ENCODE measurements around the gene ATP5IF1.

ATP5IF1 gene

GRCh38 chr1:28235755-28236655 is at the start of gene ATP5IF1:
Gene ATP5IF1, plus strand, starts transcription at chr1:28236124. Its CDS starts 60 bp downstream, at chr1:28236184.
- DNase-seq (ENCODE audit: low read depth): peak; percentile 92

DNA sequence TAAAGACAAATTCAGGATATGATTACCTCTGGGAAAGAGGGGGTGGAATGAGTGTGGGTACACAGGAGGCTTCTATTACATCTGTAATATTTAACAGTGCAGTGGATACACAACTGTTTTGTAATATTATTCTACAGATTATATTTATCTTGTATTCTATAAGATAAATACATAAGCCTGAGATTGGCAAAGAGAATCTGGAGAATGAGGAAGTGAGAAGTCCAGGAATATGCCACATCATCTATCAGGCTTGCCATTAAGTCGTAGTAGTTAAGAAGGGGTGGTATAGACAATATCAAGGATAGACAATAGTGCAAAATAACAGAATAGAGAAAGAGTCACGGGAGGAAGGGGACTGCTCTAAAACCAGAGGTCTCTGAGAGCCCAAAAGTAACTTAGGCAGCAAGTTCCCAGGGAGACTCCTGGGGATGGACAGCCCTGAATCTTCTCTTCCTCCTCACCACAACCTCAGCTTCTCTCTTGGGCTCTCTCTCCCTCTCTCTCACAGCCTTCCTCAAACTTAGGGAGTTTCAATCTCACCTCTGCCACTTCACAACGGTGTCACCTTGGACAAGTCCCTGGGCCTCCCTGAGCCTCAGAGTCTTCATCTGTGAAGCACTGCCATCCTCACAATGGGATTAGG is 45.5 kb upstream of the ATP5IF1 start:
- DNase-seq (ENCODE audit: low read depth): no peak

DNA sequence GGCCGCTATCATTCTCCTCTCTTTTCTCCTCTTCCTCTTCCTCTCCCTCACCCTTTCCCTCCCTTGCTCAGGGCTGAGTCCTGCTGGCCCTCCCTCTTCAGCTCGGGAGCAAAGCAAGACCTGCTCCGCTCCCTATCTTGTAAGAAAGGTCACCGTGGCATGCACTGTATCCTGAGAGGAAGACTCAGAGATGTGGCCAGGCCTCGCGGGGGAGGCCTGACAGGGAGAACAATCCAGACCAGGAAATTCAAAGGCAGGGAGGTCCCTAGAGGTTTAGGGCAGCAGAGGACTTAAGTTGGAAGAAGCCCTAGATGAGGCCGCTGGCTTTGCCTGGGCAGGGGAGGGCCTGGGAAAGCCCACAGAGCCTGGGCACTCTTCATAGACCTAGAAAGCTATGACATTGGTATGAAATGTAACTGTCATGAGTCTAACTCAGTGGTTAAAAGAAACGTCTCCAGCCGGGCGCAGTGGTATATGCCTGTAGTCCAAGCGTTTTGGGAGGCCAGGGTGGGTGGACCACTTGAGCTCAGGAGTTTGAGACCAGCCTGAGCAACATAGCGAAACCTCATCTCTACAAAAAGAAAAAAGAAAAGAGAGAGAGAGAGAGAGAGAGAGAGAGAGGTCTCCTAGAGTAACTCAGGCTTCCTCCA is 44.8 kb upstream of the ATP5IF1 start:
- no peak for DNase-seq (ENCODE audit: low read depth)

DNA sequence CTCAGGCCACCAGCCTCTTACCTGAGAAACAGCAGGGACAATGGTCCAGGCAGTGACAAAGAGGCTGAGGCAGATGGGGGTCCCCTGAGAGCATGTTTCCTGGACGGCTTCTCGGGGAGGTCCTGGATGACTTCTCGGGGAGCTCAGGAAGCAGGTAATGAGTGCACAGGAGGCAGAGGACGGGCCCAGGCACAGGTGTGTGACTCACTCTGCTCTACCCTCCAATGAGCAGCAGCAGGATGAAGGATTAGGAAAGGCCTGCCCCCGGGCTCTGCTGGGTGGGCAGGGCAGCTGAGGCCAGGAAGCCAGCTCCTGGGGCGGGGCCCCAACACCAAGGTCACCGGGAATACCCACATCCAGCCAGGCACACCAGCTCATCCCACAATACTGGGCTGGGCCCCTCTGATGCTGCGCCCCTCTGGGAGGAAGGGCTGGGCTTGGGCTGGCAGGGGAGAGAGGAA is 42.2 kb upstream of the ATP5IF1 start:
- no peak for DNase-seq (ENCODE audit: low read depth)

DNA sequence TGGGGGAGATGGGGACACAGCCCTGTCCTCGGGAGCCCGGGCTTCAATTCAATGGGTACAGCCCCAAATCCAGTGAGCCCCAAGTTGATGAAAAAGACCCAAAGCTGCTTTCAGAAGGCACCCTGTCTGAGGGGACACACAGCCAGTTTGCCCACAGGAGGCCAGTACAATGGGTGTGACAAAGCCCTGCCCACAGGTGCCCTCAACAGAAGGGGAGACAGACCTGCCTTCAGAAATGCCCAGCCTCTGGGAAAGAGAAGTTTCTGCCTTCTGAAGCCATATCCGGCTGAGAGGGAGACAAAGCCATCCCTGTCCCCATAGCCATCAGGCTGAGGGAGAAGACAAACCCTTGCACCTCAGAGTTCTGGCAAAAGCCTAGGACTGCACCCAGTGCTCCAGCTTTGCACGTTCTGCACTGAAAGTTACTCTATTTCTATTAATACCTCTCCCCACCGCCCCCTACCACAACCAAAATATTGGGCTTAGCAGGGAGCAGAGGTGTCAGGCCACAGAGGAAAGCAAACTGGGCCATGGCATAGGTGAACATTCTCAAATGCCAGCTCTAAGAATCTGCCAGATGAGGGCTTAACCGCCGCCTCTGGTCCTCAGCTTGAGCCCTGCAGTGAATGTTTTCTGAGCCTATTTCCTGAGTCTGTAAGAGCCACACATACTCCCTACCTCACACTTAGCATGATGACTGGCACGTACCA is 41.4 kb upstream of the ATP5IF1 start:
- no peak for DNase-seq (ENCODE audit: low read depth)

- no peak for DNase-seq (ENCODE audit: low read depth)
Measured at GRCh38 chr1:28195780-28196179, 40.1 kb upstream of the ATP5IF1 start.

DNA sequence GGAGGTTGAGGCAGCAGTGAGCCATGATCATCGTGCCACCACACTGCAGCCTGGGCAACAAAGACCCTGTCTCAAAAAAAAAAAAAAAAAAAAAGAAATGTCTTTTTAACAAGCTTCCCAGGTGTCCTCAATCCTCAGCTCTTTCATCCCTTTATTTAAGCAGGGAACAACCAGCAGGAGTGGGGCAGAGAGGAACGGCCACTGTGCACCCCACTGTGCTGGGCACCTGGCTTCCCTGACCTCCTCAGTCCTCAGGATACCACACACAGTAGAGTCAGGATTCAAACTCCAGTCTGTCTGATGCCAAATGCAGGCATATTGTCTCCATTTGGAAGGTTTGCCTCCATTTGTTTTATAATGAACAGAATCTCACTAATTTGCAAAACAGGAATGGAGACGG is 39.6 kb upstream of the ATP5IF1 start:
- DNase-seq (ENCODE audit: low read depth): no peak

DNA sequence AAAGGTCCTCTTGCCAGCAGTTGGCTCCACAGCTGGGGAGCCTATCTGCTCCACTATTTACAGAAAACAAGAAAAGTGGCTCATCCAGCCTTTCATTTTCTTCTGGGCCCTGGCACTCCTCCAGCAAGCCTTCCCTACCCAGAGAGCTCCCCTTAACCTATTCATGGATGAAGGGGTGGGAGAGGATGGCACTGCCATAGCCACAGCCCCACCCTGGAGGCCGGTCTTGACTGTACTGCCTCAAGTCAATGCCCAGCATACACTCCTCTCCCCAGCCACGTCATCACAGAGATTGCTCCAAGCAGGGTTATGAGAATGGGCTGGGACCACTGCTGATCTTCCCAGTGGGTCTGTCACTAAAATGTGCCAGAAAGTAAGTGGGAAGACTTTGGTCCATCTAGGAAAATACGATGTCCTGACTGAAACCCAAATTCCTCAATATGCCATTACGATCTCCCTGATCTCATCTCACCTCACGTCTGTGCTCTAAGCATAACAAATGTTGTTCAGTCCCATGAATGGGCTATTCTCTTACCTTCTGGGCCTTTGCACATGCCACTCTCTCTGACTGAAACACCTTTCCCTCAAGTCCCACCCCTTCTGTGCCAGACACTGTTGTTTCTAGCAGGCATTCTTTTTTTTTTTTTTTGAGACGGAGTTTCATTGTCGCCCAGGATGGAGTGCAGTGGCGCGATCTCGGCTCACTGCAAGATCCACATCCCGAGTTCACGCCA is 38.1 kb upstream of the ATP5IF1 start:
- no peak for DNase-seq (ENCODE audit: low read depth)

- peak; percentile 48 for DNase-seq (ENCODE audit: low read depth)
Measured at GRCh38 chr1:28199328-28200233, 36.3 kb upstream of the ATP5IF1 start.

DNA sequence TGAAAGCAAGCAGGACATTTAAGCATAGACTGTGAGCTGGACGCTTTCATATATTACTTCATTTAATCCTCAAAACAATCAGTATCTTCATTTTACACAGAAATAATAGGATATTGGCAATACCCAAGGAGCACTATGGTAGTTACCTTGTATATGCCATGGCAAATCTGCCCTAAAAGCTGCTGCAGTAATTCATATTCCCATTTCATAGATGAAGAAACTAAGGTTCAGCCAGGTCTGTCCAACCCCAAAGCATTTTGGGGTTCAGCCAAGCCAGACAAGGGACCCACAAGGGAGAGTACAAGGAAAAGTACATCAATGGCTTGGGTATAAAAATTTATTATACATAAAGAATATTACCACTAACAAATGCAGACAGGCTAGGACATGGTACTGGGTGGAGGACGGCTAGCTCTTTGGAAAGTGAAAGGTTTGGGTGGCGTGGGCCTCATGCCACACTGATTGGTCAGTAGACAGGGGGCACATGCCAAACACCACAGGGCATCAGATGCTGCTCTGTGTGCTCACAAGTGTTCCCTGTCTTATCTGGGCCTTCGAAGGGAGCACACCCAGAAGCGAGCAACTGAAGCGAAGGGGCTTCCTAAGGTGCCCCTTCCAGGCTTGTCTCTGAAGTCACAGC is 35.6 kb upstream of the ATP5IF1 start:
- DNase-seq (ENCODE audit: low read depth): no peak

GRCh38 chr1:28205243-28205642 is 30.7 kb upstream of the ATP5IF1 start:
- no peak for DNase-seq (ENCODE audit: low read depth)

DNA sequence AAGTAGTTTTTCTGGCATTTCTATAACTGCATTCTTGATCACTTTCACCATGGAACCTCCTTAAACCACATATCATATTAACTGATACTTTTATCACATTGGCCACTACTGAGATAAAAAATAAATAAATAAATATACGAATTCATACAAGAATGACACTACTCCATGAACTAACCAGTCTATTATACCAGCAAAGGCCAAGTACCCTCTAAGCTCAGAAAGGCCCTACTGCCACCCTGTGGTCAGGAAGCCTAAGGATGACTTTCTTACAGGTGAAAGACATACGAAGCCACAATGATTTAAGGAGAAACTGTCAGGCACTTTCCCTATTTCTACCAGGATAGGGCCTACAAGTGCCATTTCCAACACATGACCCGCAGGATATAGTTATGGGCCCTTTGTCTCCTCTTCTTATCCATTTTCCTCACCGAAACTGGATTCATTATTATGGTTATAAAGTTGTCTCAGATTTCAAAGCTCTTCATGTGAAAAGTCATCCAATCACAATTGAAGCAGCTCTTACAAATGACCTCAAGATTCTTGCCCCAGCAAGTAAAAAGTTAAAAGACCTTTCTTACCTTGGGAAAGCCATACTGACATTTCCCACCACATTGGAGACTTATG is 27.0 kb upstream of the ATP5IF1 start:
- DNase-seq (ENCODE audit: low read depth): peak; percentile 44

- DNase-seq (ENCODE audit: low read depth): no peak
Measured at GRCh38 chr1:28209700-28210099, 26.2 kb upstream of the ATP5IF1 start.

DNA sequence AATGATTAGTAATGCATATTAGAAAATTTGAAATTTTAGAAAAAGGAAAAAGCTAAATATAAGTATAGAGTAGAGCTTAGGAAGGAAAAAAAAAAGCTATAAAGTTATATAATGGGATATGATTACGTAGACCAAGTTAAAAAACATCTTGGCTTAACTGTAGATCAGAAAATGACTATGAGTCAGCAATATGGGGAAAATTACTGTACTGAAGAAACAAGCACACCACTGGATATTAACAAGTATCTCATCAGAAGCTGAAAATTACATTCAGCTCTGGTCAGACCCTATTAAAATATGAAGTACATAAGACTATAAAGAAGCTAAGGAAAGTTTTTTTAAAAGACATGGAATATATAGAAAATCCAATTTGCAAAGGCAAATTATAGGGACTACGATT is 22.6 kb upstream of the ATP5IF1 start:
- no peak for DNase-seq (ENCODE audit: low read depth)

- DNase-seq (ENCODE audit: low read depth): no peak
Measured at GRCh38 chr1:28229089-28229488, 6.8 kb upstream of the ATP5IF1 start.

DNA sequence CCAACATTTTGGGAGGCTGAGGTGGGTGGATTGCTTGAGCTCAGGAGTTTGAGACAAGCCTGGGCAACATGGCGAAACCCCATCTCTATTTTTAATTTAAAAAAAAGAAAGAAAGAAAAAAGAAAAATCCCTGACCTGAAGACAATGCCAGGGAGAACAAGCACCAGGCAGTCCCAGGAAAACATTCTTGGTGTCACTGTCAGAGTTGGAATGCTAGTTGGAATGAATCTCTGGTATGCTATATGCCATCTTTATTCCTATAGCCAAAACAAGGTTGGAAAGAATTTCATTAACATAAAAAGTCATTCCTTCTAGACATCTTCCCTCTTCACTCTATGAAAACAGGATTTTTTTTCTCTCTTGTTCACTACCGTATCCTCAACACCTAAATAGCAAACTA is 5.9 kb upstream of the ATP5IF1 start:
- DNase-seq (ENCODE audit: low read depth): no peak

DNA sequence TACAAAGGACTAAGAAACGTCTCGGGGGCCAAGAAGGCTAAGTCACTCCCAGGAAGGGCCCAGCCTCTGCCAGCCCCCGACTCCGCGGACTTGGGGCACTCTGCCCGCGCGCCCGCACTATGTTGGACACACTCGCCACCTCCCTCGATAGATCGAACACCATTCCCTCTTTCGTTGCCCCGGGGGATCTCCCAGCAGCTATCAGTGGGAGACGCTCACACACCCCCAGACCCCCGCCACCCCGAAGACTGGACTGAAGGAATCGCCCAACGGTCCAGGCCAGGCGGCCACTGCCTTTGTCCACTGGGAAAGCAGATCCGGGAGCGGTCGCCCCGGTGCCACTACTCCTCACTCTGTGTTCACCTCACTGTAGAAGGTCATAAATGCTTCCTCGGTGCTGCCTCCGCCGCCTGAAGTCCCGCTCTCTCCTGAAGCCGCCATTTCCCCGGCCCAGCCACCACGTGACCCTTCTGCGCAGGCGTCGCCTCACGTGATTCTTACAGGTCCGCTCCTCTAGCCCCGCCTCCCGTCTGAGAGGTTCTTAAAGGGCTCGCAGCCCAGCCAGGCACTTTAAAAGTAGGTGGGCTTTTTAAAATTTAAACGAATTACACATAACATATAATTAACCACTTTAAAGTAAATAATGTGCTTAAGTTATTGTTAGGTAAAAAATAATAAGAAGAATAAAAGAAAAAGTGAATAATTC is 3.2 kb upstream of the ATP5IF1 start, which contains the start of gene DNAJC8:
Gene DNAJC8, minus strand, starts transcription at position 472 of the 706 bp plus-strand sequence. Its CDS starts 31 bp downstream, at position 441.
- peak; percentile 91 for DNase-seq (ENCODE audit: low read depth)

GRCh38 chr1:28233264-28233606 is 2.7 kb upstream of the ATP5IF1 start:
- DNase-seq (ENCODE audit: low read depth): no peak

Data from activated T-cell treated with anti-CD3 and anti-CD28 coated beads for 48 hours (primary cell).